ENCODE measurements around the gene AXIN2.

DNA sequence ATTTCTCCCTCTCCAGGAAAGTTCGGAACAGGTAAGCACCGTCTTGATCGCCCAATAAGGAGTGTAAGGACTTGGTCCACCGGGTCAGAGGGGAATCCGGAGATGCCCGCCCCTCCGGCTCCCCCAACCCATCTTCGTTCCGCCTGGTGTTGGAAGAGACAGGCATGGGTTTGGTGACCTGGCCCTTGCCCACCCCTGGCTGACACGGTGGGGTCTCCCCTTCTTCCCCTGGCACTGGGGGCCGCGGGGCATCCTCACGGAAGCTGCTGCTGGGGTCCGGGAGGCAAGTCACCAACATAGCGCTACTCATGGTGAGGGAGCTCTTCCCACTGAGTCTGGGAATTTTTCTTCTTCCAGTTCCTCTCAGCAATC is 3.2 kb downstream of the AXIN2 start:
- TF ChIP-seq POLR2AphosphoS5 (IDR thresholded peaks at IDR 0.05; ENCODE audit: borderline replicate concordance, low read depth, low read length) (no peak), FOXP2 (optimal IDR thresholded peaks at IDR 0.05; ENCODE audit: control extremely low read depth, extremely low read length, insufficient read depth) (no peak)

Measured in SK-N-MC (cell line).